HCT116 (cell line): ENCODE results near the gene KLF3. TPM values are rescaled to one million over a fixed set of nuclear protein-coding genes. Genes with fewer than 3 reads are reported as not detected.
"Not testable (repeated sequence)": the region's sequence is repeated elsewhere in the genome, so short reads cannot be mapped to it uniquely, and the experiment has no call there.

Experiments used
- ATAC-seq: fragments of 200-7000 bp; cut with Tn5 transposase; 2 replicates; pipeline ENCODE4 v1.9.1; 2020; ENCODE audit warnings: mild to moderate bottlenecking, moderate library complexity
- BruUV-seq: library from RNA; stranded (reverse); fragments of 400-500 nt; replicated peaks from 2 replicates; lab custom pipeline; 2021; lab: Mats Ljungman, UMichigan
- CTCF ChIA-PET: fragments of 300-600 bp; sonication (Branson Sonifier 250); formaldehyde crosslinking; loops from one replicate; lab custom pipeline; 2021; ENCODE audit warnings: antibody characterized with exemption; lab: Charles Lee
- POLR2A ChIA-PET: fragments of 300-600, 350-600 bp; sonication (Branson Sonifier 250); formaldehyde crosslinking; loops from one replicate; lab custom pipeline; 2021; ENCODE audit warnings: antibody characterized with exemption; lab: Charles Lee
- RAD21 ChIA-PET, 2 experiments: fragments of 300-600 bp; sonication (Branson Sonifier 250); formaldehyde crosslinking; loops; one replicate each; lab custom pipeline; 2023; ENCODE audit warnings: low total read pairs in 2 of 2; ENCODE audit not compliant: uncharacterized antibody in 2 of 2, unreplicated experiment in 2 of 2, low non-redundant PET in 1 of 2; lab: Charles Lee
- DNase-seq: peaks from one replicate; pipeline ENCODE4 v3.0.0-alpha.2; 2010; ENCODE audit warnings: low read depth, low spot score
- H2AFZ ChIP-seq: fragments of 200-600 bp; shearing (Covaris generic), sonication (generic); 2 replicates; pipeline ENCODE4 v1.6.1; 2017; ENCODE audit warnings: low read depth, mixed run types, mixed read lengths, antibody characterized with exemption, low read length; ENCODE audit not compliant: poor library complexity, severe bottlenecking
- H3K27ac ChIP-seq: 2 replicates; pipeline ENCODE4 v1.5.1; 2012; ENCODE audit warnings: low read depth, low read length
- H3K27me3 ChIP-seq: fragments of 200-600 bp; sonication (generic); 2 replicates; pipeline ENCODE4 v1.6.1; 2016; ENCODE audit warnings: mixed run types, low read length, mixed read lengths; ENCODE audit not compliant: insufficient read depth
- H3K36me3 ChIP-seq, 2 experiments: fragments of 200-500 bp in 1 of 2; fragments of 200-600 bp in 1 of 2; sonication (Bioruptor generic) in 1 of 2; sonication (generic) in 1 of 2; 2 replicates each; pipeline versions ENCODE4 v1.5.1 to v1.6.1; 2014 to 2016; ENCODE audit warnings: low read length in 2 of 2, inconsistent platforms in 1 of 2, mixed read lengths in 1 of 2, mixed run types in 1 of 2; ENCODE audit not compliant: insufficient read depth in 2 of 2, control insufficient read depth in 1 of 2
- H3K4me1 ChIP-seq, 2 experiments: fragments of 200-600 bp in 1 of 2; sonication (generic) in 1 of 2; 2 replicates each; pipeline versions ENCODE4 v1.5.1 to v1.6.1; 2012 to 2017; ENCODE audit warnings: low read length in 2 of 2, inconsistent platforms in 1 of 2, mild to moderate bottlenecking in 1 of 2, mixed read lengths in 1 of 2, mixed run types in 1 of 2, moderate library complexity in 1 of 2; ENCODE audit not compliant: insufficient read depth in 2 of 2, control insufficient read depth in 1 of 2
- H3K4me2 ChIP-seq: fragments of 200-600 bp; sonication (generic); 2 replicates; pipeline ENCODE4 v1.6.1; 2017; ENCODE audit warnings: mixed run types, low read length, mixed read lengths
- H3K4me3 ChIP-seq, 2 experiments: fragments of 200-600 bp in 1 of 2; sonication (generic) in 1 of 2; replicated peaks in 1 of 2; 2 replicates each; pipeline ENCODE4 v1.5.1; 2011 to 2016; ENCODE audit warnings: low read length in 2 of 2, control low read depth in 1 of 2, low read depth in 1 of 2, mild to moderate bottlenecking in 1 of 2, mixed read lengths in 1 of 2, mixed run types in 1 of 2
- H3K79me2 ChIP-seq: fragments of 200-600 bp; sonication (generic); 2 replicates; pipeline ENCODE4 v1.6.1; 2017; ENCODE audit warnings: mild to moderate bottlenecking, mixed run types, low read length, moderate library complexity, mixed read lengths; ENCODE audit not compliant: insufficient read depth
- H3K9ac ChIP-seq: fragments of 200-600 bp; sonication (generic); 2 replicates; pipeline ENCODE4 v1.6.1; 2016; ENCODE audit warnings: low read length, mixed read lengths
- H3K9me2 ChIP-seq: fragments of 200-600 bp; sonication (generic), shearing (Covaris generic); 2 replicates; pipeline ENCODE4 v1.6.1; 2017; ENCODE audit warnings: mixed run types, mild to moderate bottlenecking, moderate library complexity; ENCODE audit not compliant: insufficient read depth
- H3K9me3 ChIP-seq, 2 experiments: fragments of 200-500 bp in 1 of 2; fragments of 200-600 bp in 1 of 2; sonication (Bioruptor generic) in 1 of 2; sonication (generic) in 1 of 2; 2 replicates each; pipeline ENCODE4 v1.6.1; 2014 to 2017; ENCODE audit warnings: low read length in 2 of 2, mixed read lengths in 2 of 2, inconsistent platforms in 1 of 2, low read depth in 1 of 2, mild to moderate bottlenecking in 1 of 2, mixed run types in 1 of 2, moderate library complexity in 1 of 2; ENCODE audit not compliant: control insufficient read depth in 1 of 2, insufficient read depth in 1 of 2
- H4K20me1 ChIP-seq: fragments of 200-600 bp; sonication (generic), shearing (Covaris generic); 2 replicates; pipeline ENCODE4 v1.6.1; 2017; ENCODE audit warnings: mixed run types, mild to moderate bottlenecking, moderate library complexity; ENCODE audit not compliant: insufficient read depth
- FOSL1 ChIP-seq: IDR thresholded peaks from 2 replicates; pipeline ENCODE4 v1.6.1; 2012; ENCODE audit warnings: low read depth
- SP1 ChIP-seq: IDR thresholded peaks from 2 replicates; pipeline ENCODE4 v1.6.1; 2012; ENCODE audit warnings: low read depth
- intact Hi-C: fragments of 100-400 bp; cut with micrococcal nuclease; formaldehyde crosslinking; loops from 2 replicates; pipeline ENCODE4 v1.10.0; 2022
- total RNA-seq: library from RNA; stranded (reverse); gene quantifications from one replicate; pipeline ENCODE4 v1.2.1, GENCODE V29; 2021; ENCODE audit not compliant: unreplicated experiment
- TF ChIP-seq, protein P1 (sequence below): IDR thresholded peaks from 2 replicates; pipeline ENCODE4 v1.6.1; 2012

KLF3 gene
- total RNA-seq, 1 experiment from 2014 or later, result 44.2 TPM

DNA sequence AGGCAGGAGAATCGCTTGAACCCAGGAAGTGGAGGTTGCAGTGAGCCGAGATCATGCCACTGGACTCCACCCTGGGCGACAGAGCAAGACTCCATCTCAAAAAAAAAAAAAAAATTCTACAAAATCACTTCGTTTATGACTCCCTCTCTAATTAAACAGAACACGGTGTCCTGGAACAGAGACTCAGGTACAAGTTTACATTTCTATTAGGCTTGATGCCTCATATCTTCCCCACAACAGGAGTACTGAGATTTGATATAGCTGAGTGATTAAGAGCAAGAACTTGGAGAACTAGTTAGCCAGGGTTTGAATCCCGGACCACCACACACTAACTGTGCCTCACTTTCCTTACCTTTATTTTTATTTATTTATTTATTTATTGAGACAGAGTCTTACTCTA is 42.2 kb upstream of the KLF3 start:
- H3K27ac ChIP-seq, result no peak overlapping the region
- CTCF ChIA-PET, result no interaction called here
- no peak overlapping the region for H2AFZ ChIP-seq

DNA sequence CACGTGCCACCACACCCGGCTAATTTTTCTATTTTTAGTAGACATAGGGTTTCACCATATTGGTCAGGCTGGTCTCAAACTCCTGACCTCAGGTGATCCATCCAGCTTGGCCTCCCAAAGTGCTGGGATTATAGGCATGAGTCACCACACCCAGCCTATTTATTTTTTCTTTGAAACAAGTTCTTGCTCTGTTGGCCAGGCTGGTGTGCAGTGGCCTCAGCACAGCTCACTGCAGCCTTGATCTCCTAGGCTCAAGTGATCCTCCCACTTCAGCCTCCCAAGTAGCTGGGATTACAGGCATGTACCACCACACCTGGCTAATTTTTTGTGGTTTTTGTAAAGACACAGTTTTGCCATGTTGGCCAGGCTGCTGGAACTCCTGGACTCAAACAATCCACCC is 41.7 kb upstream of the KLF3 start:
- DNase-seq, H3K36me3 ChIP-seq, H3K9me2 ChIP-seq, H3K9ac ChIP-seq, H3K27me3 ChIP-seq, H3K27ac ChIP-seq, H4K20me1 ChIP-seq, CTCF ChIA-PET, H3K4me3 ChIP-seq, H3K9me3 ChIP-seq, POLR2A ChIA-PET, RAD21 ChIA-PET, BruUV-seq, H3K79me2 ChIP-seq, H3K4me2 ChIP-seq: not testable (repeated sequence)
- TF ChIP-seq FOSL1, result peak; percentile 22; the same call in 1 of the 2 replicates
- TF ChIP-seq, protein P1, sequence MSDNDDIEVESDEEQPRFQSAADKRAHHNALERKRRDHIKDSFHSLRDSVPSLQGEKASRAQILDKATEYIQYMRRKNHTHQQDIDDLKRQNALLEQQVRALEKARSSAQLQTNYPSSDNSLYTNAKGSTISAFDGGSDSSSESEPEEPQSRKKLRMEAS, result peak; percentile 27; the same call in 1 of the 2 replicates
- TF ChIP-seq, all 23 proteins: peak for 2; not testable (repeated sequence) for 21
- peak; percentile 64 for ATAC-seq
- H2AFZ ChIP-seq, intact Hi-C loops: not testable (repeated sequence)
- peaks cover 17 to 23% of the 10 kb centered on the region in 2 experiments for H3K4me1 ChIP-seq

More for the DNA sequence above, 42.2 kb upstream of the KLF3 start:
- intact Hi-C loops, result no loop called here
- BruUV-seq, result no TSS peak
- no peaks in the 10 kb centered on the region for H3K9me3 ChIP-seq
- DNase-seq (no peak), ATAC-seq (no peak)
- no peak overlapping the region for H3K9ac ChIP-seq
- H3K4me3 ChIP-seq, result no peak overlapping the region
- H3K4me1 ChIP-seq, result peaks cover 17 to 23% of the 10 kb centered on the region in 2 experiments
- no peaks in the 10 kb centered on the region for H4K20me1 ChIP-seq
- no peaks in the 10 kb centered on the region for H3K9me2 ChIP-seq
- no peaks in the 10 kb centered on the region for H3K27me3 ChIP-seq
- H3K4me2 ChIP-seq, result no peak overlapping the region
- RAD21 ChIA-PET, result no interaction called here
- POLR2A ChIA-PET, result no interaction called here
- H3K79me2 ChIP-seq, result no peaks in the 10 kb centered on the region
- TF ChIP-seq SP1, result no peak
- TF ChIP-seq, all 23 proteins: peak for 0
- no peaks in the 10 kb centered on the region for H3K36me3 ChIP-seq
